ENCODE results near the gene CBLB.

- TF ChIP-seq, protein P1, sequence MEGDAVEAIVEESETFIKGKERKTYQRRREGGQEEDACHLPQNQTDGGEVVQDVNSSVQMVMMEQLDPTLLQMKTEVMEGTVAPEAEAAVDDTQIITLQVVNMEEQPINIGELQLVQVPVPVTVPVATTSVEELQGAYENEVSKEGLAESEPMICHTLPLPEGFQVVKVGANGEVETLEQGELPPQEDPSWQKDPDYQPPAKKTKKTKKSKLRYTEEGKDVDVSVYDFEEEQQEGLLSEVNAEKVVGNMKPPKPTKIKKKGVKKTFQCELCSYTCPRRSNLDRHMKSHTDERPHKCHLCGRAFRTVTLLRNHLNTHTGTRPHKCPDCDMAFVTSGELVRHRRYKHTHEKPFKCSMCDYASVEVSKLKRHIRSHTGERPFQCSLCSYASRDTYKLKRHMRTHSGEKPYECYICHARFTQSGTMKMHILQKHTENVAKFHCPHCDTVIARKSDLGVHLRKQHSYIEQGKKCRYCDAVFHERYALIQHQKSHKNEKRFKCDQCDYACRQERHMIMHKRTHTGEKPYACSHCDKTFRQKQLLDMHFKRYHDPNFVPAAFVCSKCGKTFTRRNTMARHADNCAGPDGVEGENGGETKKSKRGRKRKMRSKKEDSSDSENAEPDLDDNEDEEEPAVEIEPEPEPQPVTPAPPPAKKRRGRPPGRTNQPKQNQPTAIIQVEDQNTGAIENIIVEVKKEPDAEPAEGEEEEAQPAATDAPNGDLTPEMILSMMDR (IDR thresholded peaks at IDR 0.05) = no peak
- no peak for TF ChIP-seq POLR2A (IDR thresholded peaks at IDR 0.05)
Measured at GRCh38 chr3:105790534-105790933, 78.3 kb downstream of the CBLB start.
